ENCODE data around the gene ARHGAP10. TPM values are rescaled to one million over a fixed set of nuclear protein-coding genes. Genes with fewer than 3 reads are reported as not detected.

ARHGAP10 gene
- total and polyA plus RNA-seq, 10 of the 15 experiments (the other 5 are each of a cell fraction or from before 2014, with no cell fraction given) = 1.3 to 25.8 (median 17.2) TPM

- DNase-seq (ENCODE audit: low read depth, low spot score) = peak; percentile 66
- Histone ChIP-seq H3K9ac (ENCODE audit: control insufficient read depth, insufficient read depth, low read length) (no peak overlapping the region), H4K20me1 (ENCODE audit: control insufficient read depth, insufficient read depth) (no peaks in the 10 kb centered on the region), H3K27ac (ENCODE audit: control insufficient read depth, insufficient read depth) (no peak overlapping the region), H3K4me1 (ENCODE audit: control insufficient read depth, insufficient read depth, low read length) (0 out of 2 replicates have a peak, but pooled peaks cover 2% of the 10 kb centered on the region), H3K4me3 (no peak overlapping the region), H3K9me3 (replicated peaks; ENCODE audit: control insufficient read depth, insufficient read depth, low read length) (no peaks in the 10 kb centered on the region), H3K4me2 (ENCODE audit: control insufficient read depth, insufficient read depth) (no peak overlapping the region), H2AFZ (ENCODE audit: control insufficient read depth, low read depth, low read length) (no peak overlapping the region), H3K79me2 (ENCODE audit: control insufficient read depth, insufficient read depth, low read length) (no peaks in the 10 kb centered on the region), H3K27me3 (replicated peaks in 1 of 2; ENCODE audit: control insufficient read depth in 2 of 2, insufficient read depth in 2 of 2, low read length in 1 of 2) (no peaks in the 10 kb centered on the region), H3K36me3 (ENCODE audit: control insufficient read depth in 2 of 2, insufficient read depth in 2 of 2, low read length in 1 of 2) (peaks cover 2 to 4% of the 10 kb centered on the region in 2 experiments; a peak in 3 of 4 replicates)
- WGBS (ENCODE audit: insufficient coverage, insufficient replicate concordance, low lambda C conversion rate, missing lambda C conversion rate) = 0% methylated on average over 2 of the region's 2 CpGs
- RAD21 ChIA-PET (ENCODE audit: unreplicated experiment) = interaction anchor here (0.6 to 6.3 kb wide), 82 partner anchors 9 to 848 kb away, joined by 3 to 129 read pairs (median 5); partner anchors contain the start of genes ARHGAP10, PRMT9 and TMEM184C
- in situ Hi-C loops (cut with MboI) = loop anchor here (5.0 to 10.0 kb wide), 3 partner anchors 159 to 702 kb away; no protein-coding TSS in a partner anchor
- no TSS peak for BruUV-seq (replicated peaks)
- CTCF ChIA-PET = interaction anchor here (0.6 to 7.2 kb wide), 107 partner anchors 9 to 770 kb away, joined by 3 to 343 read pairs (median 7); partner anchors contain the start of genes ARHGAP10, PRMT9 and TMEM184C
- ATAC-seq = peak; percentile 94
- intact Hi-C loops (cut with micrococcal nuclease; ENCODE audit: unreplicated experiment) = loop anchor here (1.0 to 5.0 kb wide), 6 partner anchors 88 to 704 kb away; partner anchors contain the start of gene TMEM184C
- SMC1A ChIA-PET (ENCODE audit: uncharacterized antibody, unreplicated experiment) = interaction anchor here (0.6 to 8.4 kb wide), 90 partner anchors 9 to 350 kb away, joined by 3 to 251 read pairs (median 6); partner anchors contain the start of genes ARHGAP10, PRMT9 and TMEM184C
- FAIRE-seq = peak; percentile 96
- POLR2A ChIA-PET = interaction anchor here (0.7 to 1.0 kb wide), 3 partner anchors 19 to 250 kb away, joined by 3 to 4 read pairs (median 3); partner anchors contain the start of gene TMEM184C
- no peak for TF ChIP-seq CREM (IDR thresholded peaks at IDR 0.05; ENCODE audit: low read depth)
- TF ChIP-seq YY1 (IDR thresholded peaks at IDR 0.05; ENCODE audit: low read depth, low read length) = peak; percentile 83; the same call in 1 of the 2 replicates
- no peak for TF ChIP-seq RBBP5 (conservative IDR thresholded peaks at IDR 0.05)
- TF ChIP-seq EED (IDR thresholded peaks at IDR 0.05; ENCODE audit: low read depth) = no peak
- no peak for TF ChIP-seq USF1 (IDR thresholded peaks at IDR 0.05; ENCODE audit: borderline replicate concordance, extremely low read length, insufficient read depth, low read depth, low read length)
- no peak for TF ChIP-seq MEF2A (IDR thresholded peaks at IDR 0.05; ENCODE audit: insufficient read depth, low read depth, low read length)
- TF ChIP-seq, protein P1, sequence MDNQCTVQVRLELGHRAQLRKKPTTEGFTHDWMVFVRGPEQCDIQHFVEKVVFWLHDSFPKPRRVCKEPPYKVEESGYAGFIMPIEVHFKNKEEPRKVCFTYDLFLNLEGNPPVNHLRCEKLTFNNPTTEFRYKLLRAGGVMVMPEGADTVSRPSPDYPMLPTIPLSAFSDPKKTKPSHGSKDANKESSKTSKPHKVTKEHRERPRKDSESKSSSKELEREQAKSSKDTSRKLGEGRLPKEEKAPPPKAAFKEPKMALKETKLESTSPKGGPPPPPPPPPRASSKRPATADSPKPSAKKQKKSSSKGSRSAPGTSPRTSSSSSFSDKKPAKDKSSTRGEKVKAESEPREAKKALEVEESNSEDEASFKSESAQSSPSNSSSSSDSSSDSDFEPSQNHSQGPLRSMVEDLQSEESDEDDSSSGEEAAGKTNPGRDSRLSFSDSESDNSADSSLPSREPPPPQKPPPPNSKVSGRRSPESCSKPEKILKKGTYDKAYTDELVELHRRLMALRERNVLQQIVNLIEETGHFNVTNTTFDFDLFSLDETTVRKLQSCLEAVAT (IDR thresholded peaks at IDR 0.05) = no peak
- TF ChIP-seq SPI1 (IDR thresholded peaks at IDR 0.05; ENCODE audit: borderline replicate concordance, insufficient read depth, low read depth, low read length) = no peak
- TF ChIP-seq, protein P2, sequence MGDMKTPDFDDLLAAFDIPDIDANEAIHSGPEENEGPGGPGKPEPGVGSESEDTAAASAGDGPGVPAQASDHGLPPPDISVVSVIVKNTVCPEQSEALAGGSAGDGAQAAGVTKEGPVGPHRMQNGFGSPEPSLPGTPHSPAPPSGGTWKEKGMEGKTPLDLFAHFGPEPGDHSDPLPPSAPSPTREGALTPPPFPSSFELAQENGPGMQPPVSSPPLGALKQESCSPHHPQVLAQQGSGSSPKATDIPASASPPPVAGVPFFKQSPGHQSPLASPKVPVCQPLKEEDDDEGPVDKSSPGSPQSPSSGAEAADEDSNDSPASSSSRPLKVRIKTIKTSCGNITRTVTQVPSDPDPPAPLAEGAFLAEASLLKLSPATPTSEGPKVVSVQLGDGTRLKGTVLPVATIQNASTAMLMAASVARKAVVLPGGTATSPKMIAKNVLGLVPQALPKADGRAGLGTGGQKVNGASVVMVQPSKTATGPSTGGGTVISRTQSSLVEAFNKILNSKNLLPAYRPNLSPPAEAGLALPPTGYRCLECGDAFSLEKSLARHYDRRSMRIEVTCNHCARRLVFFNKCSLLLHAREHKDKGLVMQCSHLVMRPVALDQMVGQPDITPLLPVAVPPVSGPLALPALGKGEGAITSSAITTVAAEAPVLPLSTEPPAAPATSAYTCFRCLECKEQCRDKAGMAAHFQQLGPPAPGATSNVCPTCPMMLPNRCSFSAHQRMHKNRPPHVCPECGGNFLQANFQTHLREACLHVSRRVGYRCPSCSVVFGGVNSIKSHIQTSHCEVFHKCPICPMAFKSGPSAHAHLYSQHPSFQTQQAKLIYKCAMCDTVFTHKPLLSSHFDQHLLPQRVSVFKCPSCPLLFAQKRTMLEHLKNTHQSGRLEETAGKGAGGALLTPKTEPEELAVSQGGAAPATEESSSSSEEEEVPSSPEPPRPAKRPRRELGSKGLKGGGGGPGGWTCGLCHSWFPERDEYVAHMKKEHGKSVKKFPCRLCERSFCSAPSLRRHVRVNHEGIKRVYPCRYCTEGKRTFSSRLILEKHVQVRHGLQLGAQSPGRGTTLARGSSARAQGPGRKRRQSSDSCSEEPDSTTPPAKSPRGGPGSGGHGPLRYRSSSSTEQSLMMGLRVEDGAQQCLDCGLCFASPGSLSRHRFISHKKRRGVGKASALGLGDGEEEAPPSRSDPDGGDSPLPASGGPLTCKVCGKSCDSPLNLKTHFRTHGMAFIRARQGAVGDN (IDR thresholded peaks at IDR 0.05) = no peak
- TF ChIP-seq NR2F1 (conservative IDR thresholded peaks at IDR 0.05) = no peak
- peak; percentile 60; the same call in 2 of the 3 replicates for TF ChIP-seq POU2F2 (IDR thresholded peaks at IDR 0.05; ENCODE audit: borderline replicate concordance, low read depth, low read length)
- TF ChIP-seq FOXM1 (IDR thresholded peaks at IDR 0.05; ENCODE audit: low read depth, low read length) = peak; percentile 89
- no peak for TF ChIP-seq E2F4 (IDR thresholded peaks at IDR 0.05; ENCODE audit: low read depth, low read length)
- no peak for TF ChIP-seq RFX5 (IDR thresholded peaks at IDR 0.05; ENCODE audit: low read depth, low read length)
- no peak for TF ChIP-seq HDAC2 (IDR thresholded peaks at IDR 0.05)
- peak; percentile 74 for TF ChIP-seq SMARCA5 (IDR thresholded peaks at IDR 0.05)
Observed at GRCh38 chr4:147866532-147867271, 134.8 kb downstream of the ARHGAP10 start.

All from GM12878 (cell line).